IgD-negative memory B cell (primary cell): ENCODE measurements around the gene POMGNT2. TPM values are rescaled to one million over a fixed set of nuclear protein-coding genes. Genes with fewer than 3 reads are reported as not detected.

Experiments
- H3K27ac Mint-ChIP-seq, 3 donors: one replicate each; pipeline ENCODE4 v1.8.0; 2020 to 2022; ENCODE audit warnings: mild to moderate bottlenecking in 3 of 3, mixed read lengths in 3 of 3, moderate library complexity in 1 of 3
- H3K27me3 Mint-ChIP-seq: one replicate; pipeline ENCODE4 v1.8.0; 2021; ENCODE audit warnings: mixed read lengths
- H3K36me3 Mint-ChIP-seq: one replicate; pipeline ENCODE4 v1.8.0; 2020; ENCODE audit warnings: mild to moderate bottlenecking, mixed read lengths
- H3K4me1 Mint-ChIP-seq, 3 donors: one replicate each; pipeline ENCODE4 v1.8.0; 2020 to 2022; ENCODE audit warnings: mixed read lengths in 3 of 3, mild to moderate bottlenecking in 1 of 3
- H3K4me3 Mint-ChIP-seq, 4 donors: one replicate each; pipeline ENCODE4 v1.8.0; 2020 to 2022; ENCODE audit warnings: mild to moderate bottlenecking in 4 of 4, mixed read lengths in 4 of 4, moderate library complexity in 3 of 4
- H3K9me3 Mint-ChIP-seq, 3 donors: one replicate each; pipeline ENCODE4 v1.8.0; 2020 to 2021; ENCODE audit warnings: mixed read lengths in 3 of 3, mild to moderate bottlenecking in 1 of 3
- polyA plus RNA-seq: library from polyadenylated mRNA; unstranded; fragments of 300-500 nt; fragmentation: Illumina TruSeq; gene quantifications from one replicate; pipeline ENCODE4 v1.2.3, GENCODE V29; 2021

The POMGNT2 gene
- 4.1 TPM for polyA plus RNA-seq

DNA sequence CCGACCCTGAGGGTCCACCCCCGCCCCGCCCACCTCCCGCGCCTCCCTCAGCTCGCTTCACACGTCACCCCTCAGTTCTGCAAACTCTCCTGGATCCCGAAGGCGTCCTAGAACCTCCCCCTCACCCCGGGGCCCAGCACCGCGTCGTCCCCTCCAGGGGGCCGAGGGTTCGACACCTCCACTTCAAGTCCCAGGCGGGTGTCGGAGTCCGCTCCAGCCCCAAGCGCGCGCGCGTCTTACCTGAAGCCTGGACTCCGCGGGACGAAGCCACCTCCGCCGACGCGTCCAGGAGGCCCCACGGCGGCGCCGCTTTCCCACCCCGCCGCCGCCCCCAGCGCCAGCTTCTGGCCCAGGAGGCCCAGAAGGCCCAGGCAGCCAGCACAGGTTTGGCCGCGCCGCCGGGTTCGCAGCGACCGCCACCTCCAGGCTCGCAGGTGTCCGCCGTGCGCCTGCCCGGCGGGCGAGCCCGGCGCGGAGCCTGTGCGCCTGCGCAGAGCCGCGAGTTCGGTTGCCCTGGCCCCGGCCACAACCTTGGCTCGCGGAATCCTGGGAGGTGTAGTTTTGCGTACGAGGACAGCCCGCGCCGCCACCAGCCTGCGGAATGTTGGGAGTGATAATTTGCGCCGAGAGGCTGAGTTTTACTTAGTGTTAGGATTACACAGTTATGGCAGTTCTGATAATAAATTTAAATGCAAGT is at the start of gene POMGNT2:
Gene POMGNT2, minus strand, starts transcription at position 484 of the 697 bp plus-strand sequence. CDS start 24,648 bp downstream, outside the sequence.
- peak within 1 kb of the TSS; percentile 80 to 90 (median 86) for H3K4me3 Mint-ChIP-seq
- no peaks in the 10 kb centered on the region for H3K9me3 Mint-ChIP-seq
- H3K4me1 Mint-ChIP-seq: peaks cover 0 to 8% (median 3%) of the 10 kb centered on the region in 3 donors
- H3K36me3 Mint-ChIP-seq: no peaks in the 10 kb centered on the region
- no peaks in the 10 kb centered on the region for H3K27me3 Mint-ChIP-seq
- H3K27ac Mint-ChIP-seq: peak within 1 kb of the TSS in 1 of 3 donors; percentile 63

DNA sequence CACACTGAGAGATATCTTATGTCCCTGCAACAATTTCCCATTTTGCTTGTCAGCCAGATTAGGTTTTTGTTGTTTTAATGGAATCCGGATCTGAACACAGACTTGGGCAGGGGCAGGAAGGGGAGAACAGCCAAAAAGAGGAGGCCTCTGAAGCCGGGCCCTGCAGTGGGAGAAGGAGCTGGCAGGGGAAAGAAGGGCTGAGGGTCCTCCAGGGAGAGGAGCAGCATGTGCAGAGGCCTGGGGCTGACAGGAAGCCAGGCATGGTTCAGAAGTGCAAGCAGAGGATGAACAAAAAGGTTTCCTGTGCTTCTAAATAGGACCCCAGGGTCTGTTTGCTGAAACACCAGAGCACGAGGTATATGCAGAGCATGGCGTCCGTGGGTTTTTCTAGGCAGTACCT is 49.1 kb upstream of the POMGNT2 start:
- no peaks in the 10 kb centered on the region for H3K4me1 Mint-ChIP-seq
- no peak overlapping the region for H3K4me3 Mint-ChIP-seq
- peaks cover 29% of the 10 kb centered on the region for H3K27me3 Mint-ChIP-seq
- H3K9me3 Mint-ChIP-seq: no peaks in the 10 kb centered on the region
- H3K27ac Mint-ChIP-seq: no peak overlapping the region
- H3K36me3 Mint-ChIP-seq: no peaks in the 10 kb centered on the region

DNA sequence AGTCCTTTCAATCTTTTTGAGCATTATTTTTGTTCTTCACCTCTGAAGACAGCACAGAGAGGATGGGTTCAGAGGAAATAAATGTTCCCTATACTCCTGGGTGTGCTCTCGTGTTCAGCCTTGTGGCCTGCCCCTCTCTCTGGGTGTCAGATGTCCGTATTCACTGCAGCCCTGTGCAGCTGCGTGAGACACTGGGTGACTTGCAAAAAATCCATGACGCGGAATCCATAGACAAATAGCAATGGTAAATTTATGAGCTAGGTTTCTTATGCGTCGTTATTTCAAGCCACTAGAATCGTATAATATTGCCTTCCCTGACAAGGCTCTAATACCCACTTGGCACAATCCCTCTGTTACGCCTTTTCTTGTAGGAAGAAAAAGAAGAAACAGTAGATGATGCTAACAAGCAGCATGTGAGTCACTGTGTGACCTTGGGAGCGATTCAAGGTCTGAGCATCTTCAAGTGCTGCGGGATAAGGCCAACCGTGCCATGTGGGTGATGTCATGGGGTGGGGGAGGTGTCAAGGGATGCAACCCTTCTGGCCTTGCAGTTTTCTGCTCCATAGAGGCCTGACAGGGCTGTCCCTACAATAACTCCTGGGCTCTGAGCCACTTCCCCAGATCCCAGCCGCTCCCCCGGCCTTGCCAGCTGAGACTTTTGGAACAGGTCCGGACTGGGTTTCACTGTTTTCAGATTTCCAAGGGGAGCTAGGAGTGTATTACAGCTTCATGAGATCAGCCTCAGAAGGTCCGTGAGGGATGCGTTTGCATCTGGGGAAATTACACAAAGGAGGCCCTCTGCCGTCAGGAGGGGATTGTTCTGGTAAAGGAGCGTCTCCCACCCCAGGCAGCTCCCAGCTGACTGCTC is 47.6 kb upstream of the POMGNT2 start:
- Mint-ChIP-seq H3K36me3 (no peaks in the 10 kb centered on the region), H3K27ac (no peak overlapping the region), H3K27me3 (peaks cover 29% of the 10 kb centered on the region), H3K4me1 (no peaks in the 10 kb centered on the region), H3K4me3 (no peak overlapping the region), H3K9me3 (peaks cover 0 to 6% (median 2%) of the 10 kb centered on the region in 3 donors)

DNA sequence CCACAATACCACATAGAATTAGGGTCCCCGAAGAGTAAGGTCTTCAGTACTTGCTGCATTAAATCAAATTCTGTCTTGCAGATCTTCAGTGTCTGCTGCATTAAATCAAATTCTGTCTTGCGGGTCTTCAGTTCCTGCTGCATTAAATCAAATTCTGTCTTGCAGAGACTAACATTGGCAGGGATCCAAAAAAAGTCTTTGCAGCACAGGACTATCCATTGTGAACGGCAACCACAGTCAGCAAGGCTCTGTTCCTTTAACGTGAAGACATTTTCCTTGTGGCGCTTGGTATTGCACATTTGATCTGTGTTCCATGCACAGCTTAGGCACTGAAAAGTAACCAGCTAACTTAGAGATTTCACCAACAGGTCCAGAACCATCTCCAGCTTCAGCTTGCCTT is 46.8 kb upstream of the POMGNT2 start:
- Mint-ChIP-seq H3K27me3 (peaks cover 29% of the 10 kb centered on the region), H3K4me3 (no peak overlapping the region), H3K36me3 (no peaks in the 10 kb centered on the region), H3K27ac (no peak overlapping the region), H3K9me3 (peaks cover 0 to 6% (median 2%) of the 10 kb centered on the region in 3 donors), H3K4me1 (no peaks in the 10 kb centered on the region)

DNA sequence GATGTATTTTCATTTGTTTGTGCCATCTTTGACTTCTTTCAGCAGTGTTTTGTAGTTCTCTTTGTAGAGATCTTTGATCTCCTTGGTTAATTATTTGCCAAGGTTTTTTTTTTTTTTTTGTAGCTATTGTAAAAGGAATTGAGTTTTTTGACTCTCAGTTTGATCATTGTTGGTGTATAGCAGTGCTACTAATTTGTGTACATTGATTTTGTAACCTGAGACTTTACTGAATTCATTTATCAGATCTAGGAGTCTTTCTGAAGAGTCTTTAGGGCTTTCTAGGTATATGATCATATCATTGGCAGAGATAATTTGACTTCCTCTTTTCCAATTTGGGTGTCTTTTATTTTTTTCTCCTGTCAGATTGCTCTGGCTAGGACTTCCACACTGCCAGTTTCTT is 42.2 kb upstream of the POMGNT2 start:
- peaks cover 22% of the 10 kb centered on the region for H3K27me3 Mint-ChIP-seq
- no peak overlapping the region for H3K4me3 Mint-ChIP-seq
- no peak overlapping the region for H3K27ac Mint-ChIP-seq
- H3K36me3 Mint-ChIP-seq: no peaks in the 10 kb centered on the region
- H3K4me1 Mint-ChIP-seq: no peaks in the 10 kb centered on the region
- H3K9me3 Mint-ChIP-seq: peaks cover 0 to 6% (median 5%) of the 10 kb centered on the region in 3 donors

DNA sequence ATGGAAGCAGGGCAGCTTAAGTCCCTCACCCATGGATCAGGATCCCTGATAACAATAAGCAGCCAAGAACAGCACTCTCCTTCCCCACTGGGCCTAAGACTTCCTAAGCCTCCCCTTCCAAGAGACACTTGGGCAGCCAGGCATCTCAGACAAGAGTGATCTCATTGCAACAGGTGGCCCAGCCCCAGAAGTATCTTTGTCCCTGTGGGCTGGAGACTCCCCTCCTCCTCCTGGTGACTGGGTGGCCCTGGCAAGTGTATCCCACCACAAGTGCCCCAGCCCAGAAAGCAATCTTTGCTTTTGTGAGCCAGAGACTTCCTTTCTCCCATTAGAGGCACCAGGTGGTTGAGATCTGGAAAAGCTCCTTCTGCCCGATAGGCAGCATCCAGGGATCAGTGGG is 40.7 kb upstream of the POMGNT2 start:
- Mint-ChIP-seq H3K27me3 (peaks cover 14% of the 10 kb centered on the region), H3K4me1 (no peaks in the 10 kb centered on the region), H3K9me3 (peaks cover 0 to 6% (median 5%) of the 10 kb centered on the region in 3 donors), H3K36me3 (no peaks in the 10 kb centered on the region), H3K27ac (no peak overlapping the region), H3K4me3 (no peak overlapping the region)

DNA sequence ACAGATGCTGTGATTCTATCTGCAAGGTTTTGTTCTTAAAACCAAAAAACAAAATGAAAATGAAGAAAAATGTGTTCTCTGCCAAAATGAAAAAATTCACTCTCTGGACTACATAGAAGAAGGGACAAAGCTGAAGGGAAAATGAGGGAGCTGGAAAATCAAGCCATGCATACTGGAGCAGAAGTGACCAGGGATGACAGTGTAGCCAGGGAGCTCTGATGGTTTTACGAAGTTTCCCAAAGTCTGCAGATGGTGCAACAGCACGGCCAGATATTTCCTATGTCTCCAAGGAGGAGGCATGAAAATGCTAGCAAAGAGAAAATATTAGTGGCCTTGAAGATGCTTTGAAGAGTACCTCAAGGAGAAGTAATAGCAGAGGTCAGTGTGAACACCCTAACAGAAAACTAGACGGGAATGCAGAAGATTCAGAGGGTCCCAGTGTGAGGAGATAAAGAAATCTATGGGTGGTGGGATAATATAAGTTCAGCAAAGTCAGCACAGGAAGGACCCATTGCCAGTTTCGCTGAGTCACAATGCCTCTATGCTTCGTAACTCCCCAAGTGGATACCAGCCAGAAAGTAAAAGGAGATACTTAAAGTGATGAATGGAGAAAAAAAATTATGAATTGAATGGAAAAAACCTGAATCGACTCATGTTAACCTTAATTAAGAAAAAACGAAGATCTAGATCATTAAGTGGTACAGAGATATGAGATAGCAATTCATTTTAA is 39.0 kb upstream of the POMGNT2 start:
- no peaks in the 10 kb centered on the region for H3K36me3 Mint-ChIP-seq
- H3K9me3 Mint-ChIP-seq: peaks cover 0 to 6% (median 5%) of the 10 kb centered on the region in 3 donors
- no peak overlapping the region for H3K4me3 Mint-ChIP-seq
- no peak overlapping the region for H3K27ac Mint-ChIP-seq
- H3K4me1 Mint-ChIP-seq: no peaks in the 10 kb centered on the region
- peaks cover 10% of the 10 kb centered on the region for H3K27me3 Mint-ChIP-seq

DNA sequence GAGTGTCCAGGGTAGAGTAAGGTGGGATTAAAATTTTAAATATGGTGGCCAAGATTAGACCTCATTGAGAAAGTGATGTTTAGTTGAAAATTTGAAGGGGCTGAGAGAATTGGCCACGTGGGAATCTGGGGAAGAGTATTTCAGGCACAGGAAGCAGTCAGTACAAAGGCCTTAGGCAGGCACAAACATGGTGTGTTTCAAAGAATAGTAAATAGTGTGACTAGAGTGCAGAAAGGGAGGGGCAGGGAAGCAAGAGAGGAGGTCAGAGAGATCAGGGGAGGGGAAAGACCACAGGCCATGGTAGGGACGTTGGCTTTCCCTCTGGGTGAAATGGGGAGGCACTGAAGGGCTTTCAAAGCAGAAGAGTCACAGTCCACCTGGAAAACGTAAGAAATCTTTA is 36.6 kb upstream of the POMGNT2 start:
- Mint-ChIP-seq H3K4me1 (peaks cover 0 to 2% (median 0%) of the 10 kb centered on the region in 3 donors), H3K9me3 (peaks cover 0 to 8% (median 3%) of the 10 kb centered on the region in 3 donors), H3K27me3 (peaks cover 10% of the 10 kb centered on the region), H3K27ac (no peak overlapping the region), H3K36me3 (peaks cover 2% of the 10 kb centered on the region), H3K4me3 (no peak overlapping the region)

DNA sequence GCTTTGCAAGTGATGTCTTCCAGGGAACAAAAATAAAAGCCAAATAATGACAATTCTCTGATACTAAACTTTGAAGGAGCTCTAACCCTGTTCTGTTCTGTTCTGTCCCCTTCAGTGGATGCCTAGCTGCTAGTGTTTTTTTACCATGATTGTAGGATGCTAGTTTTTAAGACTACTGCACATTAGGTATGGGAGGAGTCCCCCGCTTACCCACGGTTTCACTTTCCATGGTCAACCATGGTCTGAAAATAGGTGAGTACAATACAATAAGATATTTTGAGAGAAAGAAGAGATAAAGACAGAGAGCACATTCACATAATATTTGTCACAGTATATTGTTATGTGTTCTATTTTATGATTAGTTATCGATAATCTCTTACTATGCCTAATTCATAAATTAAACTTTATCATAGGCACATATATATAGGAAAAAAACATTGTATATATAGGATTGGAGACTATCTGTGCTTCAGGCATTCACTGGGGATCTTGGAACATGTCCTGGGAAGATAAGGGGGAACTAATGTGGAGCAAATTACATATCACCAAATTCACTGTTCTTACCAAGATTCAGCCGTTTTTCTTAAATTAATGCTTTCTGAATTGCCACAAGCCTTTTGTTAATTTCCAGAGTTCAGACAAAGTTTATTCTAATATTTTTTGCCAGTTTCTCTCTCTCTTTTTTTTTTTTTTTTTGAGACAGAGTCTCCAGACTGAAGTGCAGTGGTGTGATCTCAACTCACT is 32.8 kb upstream of the POMGNT2 start:
- peaks cover 8% of the 10 kb centered on the region for H3K27me3 Mint-ChIP-seq
- no peak overlapping the region for H3K4me3 Mint-ChIP-seq
- peaks cover 9% of the 10 kb centered on the region for H3K36me3 Mint-ChIP-seq
- H3K4me1 Mint-ChIP-seq: peaks cover 0 to 2% (median 0%) of the 10 kb centered on the region in 3 donors
- H3K9me3 Mint-ChIP-seq: peaks cover 3 to 14% (median 3%) of the 10 kb centered on the region in 3 donors
- H3K27ac Mint-ChIP-seq: no peak overlapping the region

DNA sequence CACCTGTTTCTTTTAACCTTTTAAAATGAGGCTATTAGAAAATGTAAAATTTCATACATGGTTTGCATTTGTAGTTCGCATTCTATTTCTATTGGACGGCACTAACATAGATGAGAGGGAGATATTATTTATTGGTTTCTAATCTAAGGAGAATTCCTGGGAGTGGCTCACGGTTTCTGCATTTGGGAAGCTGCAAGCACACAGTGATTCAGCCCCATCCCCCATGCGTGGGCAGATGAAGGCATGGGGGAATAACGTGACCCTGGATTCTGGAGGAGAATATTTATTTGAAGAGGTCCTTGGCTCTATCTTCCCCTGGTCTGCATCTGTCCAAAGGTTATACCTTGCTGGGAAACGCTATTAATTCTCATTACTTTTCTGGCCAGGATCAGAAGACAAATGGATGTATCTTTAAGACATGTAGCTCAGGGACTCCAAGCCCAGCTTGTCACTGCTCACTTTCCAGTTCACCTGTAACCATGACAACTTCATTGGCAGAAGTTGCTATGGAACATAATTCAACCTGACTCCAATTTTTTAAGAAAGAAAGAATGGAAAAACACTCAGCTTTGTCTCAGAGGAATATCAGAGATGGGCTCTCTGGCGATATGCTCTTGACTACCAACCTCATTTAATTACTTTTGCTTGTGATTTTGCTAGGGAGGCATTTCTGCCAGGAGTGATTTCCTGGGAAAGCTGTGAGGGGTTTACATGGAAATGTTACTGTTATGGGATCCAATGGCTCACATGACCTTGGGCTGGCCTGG is 27.2 kb upstream of the POMGNT2 start:
- Mint-ChIP-seq H3K36me3 (peaks cover 9% of the 10 kb centered on the region), H3K9me3 (peaks cover 3 to 10% (median 3%) of the 10 kb centered on the region in 3 donors), H3K27ac (no peak overlapping the region), H3K4me1 (no peaks in the 10 kb centered on the region), H3K4me3 (no peak overlapping the region), H3K27me3 (peaks cover 2% of the 10 kb centered on the region)

DNA sequence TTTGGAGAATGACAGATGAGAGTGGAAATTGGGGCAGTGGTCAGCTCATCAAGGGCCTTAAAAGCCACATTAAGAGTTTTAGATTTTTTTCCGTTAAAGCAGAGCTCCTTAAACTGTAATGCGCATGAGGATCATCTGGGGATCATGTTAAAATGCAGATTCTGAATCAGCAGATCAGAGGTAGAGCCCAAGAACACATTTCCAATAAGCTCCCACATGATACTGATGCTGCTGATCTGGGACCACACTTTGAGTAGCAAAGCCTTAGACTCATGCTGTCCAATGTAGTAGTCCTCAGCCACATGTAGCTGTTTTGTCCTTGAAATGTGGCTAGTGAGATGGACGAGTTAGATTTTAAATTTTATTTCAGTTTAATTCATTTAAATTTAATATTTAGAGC is 26.3 kb upstream of the POMGNT2 start:
- no peak overlapping the region for H3K27ac Mint-ChIP-seq
- H3K4me3 Mint-ChIP-seq: no peak overlapping the region
- peaks cover 2% of the 10 kb centered on the region for H3K27me3 Mint-ChIP-seq
- H3K9me3 Mint-ChIP-seq: peaks cover 3 to 6% (median 3%) of the 10 kb centered on the region in 3 donors
- H3K36me3 Mint-ChIP-seq: peaks cover 7% of the 10 kb centered on the region
- H3K4me1 Mint-ChIP-seq: no peaks in the 10 kb centered on the region

DNA sequence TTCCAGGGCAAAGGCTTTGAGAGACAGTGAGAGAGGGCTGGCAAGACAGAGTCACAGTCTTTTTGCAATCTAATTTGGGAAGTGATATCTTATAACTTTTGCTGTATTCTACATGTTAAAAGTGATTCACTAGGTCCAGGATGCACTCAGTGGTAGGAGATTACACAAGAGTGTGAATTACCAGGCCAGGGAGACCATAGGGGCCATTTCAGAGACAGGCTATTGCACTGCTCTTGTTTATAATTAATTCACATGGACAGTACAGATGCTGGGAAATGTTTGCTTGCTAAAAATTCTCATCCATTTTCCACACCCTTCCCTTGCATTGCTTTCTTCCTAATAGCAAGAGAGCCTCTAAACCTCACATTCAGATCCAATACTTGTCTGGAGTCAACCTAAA is 22.6 kb upstream of the POMGNT2 start:
- H3K9me3 Mint-ChIP-seq: peaks cover 2 to 13% (median 6%) of the 10 kb centered on the region in 3 donors
- H3K27me3 Mint-ChIP-seq: peaks cover 2% of the 10 kb centered on the region
- H3K4me1 Mint-ChIP-seq: no peaks in the 10 kb centered on the region
- no peak overlapping the region for H3K4me3 Mint-ChIP-seq
- no peaks in the 10 kb centered on the region for H3K36me3 Mint-ChIP-seq
- no peak overlapping the region for H3K27ac Mint-ChIP-seq

DNA sequence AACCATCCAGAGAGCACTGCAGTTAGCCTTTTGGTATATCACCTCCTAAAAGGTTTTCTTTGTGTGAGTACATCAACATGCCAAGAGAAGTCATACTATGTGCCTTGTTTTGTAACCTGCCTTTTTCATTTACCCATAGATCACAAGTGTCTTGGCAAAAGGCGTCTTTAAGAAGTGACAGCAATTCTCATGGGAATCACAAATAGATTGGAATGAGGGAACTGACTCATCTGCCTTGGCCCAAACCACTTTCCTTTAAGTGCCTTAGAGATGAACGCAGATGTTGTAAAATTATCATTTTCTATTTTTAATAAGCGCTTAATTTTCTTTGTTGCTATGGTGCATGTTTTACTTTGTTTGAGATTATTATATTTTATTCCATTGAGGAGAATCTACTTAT is 20.7 kb upstream of the POMGNT2 start:
- peaks cover 2% of the 10 kb centered on the region for H3K27me3 Mint-ChIP-seq
- no peak overlapping the region for H3K27ac Mint-ChIP-seq
- peaks cover 2 to 17% (median 10%) of the 10 kb centered on the region in 3 donors for H3K9me3 Mint-ChIP-seq
- no peaks in the 10 kb centered on the region for H3K36me3 Mint-ChIP-seq
- H3K4me3 Mint-ChIP-seq: no peak overlapping the region
- H3K4me1 Mint-ChIP-seq: no peaks in the 10 kb centered on the region

DNA sequence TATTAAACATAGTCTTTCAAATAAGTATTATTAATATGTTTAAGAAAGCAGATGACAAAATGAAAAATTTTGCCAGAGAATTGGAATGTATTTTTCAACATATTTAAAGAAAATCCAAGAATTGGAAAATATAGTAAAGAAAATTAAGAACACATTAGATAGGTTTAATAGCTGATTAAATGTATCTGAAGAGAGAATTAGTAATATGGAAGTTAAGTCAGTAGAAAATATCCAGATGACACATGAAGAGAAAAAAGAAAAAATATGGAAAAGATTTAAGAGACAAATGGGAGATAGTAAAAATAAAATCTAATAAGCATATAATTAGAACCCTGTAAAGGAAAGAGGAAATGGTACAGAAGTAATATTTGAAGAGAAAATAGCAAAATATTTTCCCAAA is 18.0 kb upstream of the POMGNT2 start:
- no peak overlapping the region for H3K4me3 Mint-ChIP-seq
- H3K27ac Mint-ChIP-seq: no peak overlapping the region
- H3K9me3 Mint-ChIP-seq: peaks cover 2 to 17% (median 10%) of the 10 kb centered on the region in 3 donors

More for the DNA sequence above, 18.0 kb upstream of the POMGNT2 start:
- Mint-ChIP-seq H3K4me1 (no peaks in the 10 kb centered on the region), H3K27me3 (peaks cover 3% of the 10 kb centered on the region), H3K36me3 (no peaks in the 10 kb centered on the region)
